Fibroblast of pulmonary artery (primary cell): ENCODE data around the gene HERC3.

Experiments used
- DNase-seq: peaks from one replicate; pipeline ENCODE4 v3.0.0-alpha.2; 2010; ENCODE audit warnings: low read depth
- H3K4me3 ChIP-seq: replicated peaks from 2 replicates; pipeline ENCODE4 v1.5.1; 2011; ENCODE audit warnings: low read depth, mild to moderate bottlenecking, control low read depth, low read length, moderate library complexity
- TF ChIP-seq, protein P1 (sequence below): IDR thresholded peaks from 2 replicates; pipeline ENCODE4 v1.5.1; 2011; ENCODE audit warnings: mild to moderate bottlenecking, control low read depth, low read length, inconsistent platforms; ENCODE audit errors: missing control alignments

HERC3 gene

GRCh38 chr4:88705805-88706492, 113.7 kb downstream of the HERC3 start:
- DNase-seq: peak; percentile 44
- H3K4me3 ChIP-seq: no peak overlapping the region
- TF ChIP-seq, protein P1, sequence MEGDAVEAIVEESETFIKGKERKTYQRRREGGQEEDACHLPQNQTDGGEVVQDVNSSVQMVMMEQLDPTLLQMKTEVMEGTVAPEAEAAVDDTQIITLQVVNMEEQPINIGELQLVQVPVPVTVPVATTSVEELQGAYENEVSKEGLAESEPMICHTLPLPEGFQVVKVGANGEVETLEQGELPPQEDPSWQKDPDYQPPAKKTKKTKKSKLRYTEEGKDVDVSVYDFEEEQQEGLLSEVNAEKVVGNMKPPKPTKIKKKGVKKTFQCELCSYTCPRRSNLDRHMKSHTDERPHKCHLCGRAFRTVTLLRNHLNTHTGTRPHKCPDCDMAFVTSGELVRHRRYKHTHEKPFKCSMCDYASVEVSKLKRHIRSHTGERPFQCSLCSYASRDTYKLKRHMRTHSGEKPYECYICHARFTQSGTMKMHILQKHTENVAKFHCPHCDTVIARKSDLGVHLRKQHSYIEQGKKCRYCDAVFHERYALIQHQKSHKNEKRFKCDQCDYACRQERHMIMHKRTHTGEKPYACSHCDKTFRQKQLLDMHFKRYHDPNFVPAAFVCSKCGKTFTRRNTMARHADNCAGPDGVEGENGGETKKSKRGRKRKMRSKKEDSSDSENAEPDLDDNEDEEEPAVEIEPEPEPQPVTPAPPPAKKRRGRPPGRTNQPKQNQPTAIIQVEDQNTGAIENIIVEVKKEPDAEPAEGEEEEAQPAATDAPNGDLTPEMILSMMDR: no peak

GRCh38 chr4:88706574-88706973, 114.3 kb downstream of the HERC3 start:
- H3K4me3 ChIP-seq: no peak overlapping the region
- peak; percentile 80 for DNase-seq
- TF ChIP-seq, protein P1: peak; percentile 70

DNA sequence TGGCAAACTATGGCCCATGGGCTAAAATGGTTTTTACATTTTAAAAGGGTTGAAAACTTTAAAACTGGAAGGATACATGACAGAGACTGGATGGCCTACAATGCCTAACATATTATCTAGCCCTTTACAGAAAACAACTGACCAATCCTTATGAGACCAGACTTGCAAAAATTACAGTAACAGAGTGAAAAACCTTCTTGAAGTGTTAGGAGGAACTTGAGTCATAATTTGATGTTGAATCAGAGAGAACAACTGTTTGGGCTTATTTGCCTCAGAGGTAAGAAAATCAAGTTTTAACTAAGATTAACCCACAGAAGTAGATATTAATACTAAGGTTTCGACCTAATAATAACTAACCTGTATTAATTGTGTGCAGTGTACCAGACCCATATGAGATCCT, 117.7 kb downstream of the HERC3 start:
- no peak overlapping the region for H3K4me3 ChIP-seq
- no peak for DNase-seq
- TF ChIP-seq, protein P1: no peak

GRCh38 chr4:88713782-88714181, 121.5 kb downstream of the HERC3 start:
- H3K4me3 ChIP-seq: no peak overlapping the region
- no peak for DNase-seq
- TF ChIP-seq, protein P1: no peak

GRCh38 chr4:88718098-88718497, 125.8 kb downstream of the HERC3 start:
- TF ChIP-seq, protein P1: no peak
- DNase-seq: no peak
- H3K4me3 ChIP-seq: no peak overlapping the region

DNA sequence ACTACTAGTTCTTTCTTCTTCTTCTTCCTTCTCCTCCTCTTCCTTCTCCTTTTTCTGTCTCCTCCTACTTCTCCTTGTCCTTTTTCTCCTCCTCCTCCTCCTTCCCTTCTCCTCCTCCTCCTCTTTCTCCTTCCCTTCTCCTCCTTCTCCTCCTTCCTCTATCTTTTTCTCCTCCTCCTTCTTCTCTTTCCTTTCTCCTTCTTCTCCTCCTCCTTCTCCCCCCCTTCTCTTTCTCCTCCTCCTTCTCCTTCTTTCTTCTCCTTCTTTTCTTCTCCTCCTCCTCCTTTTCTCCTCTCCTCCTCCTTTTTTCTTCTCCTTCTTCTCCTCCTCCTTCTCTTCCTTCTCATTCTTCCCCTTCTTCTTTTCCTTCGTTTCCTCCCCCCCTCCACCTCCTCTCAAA, 127.1 kb downstream of the HERC3 start:
- no peak for DNase-seq
- TF ChIP-seq, protein P1: no peak
- H3K4me3 ChIP-seq: no peak overlapping the region
